OCI-LY7 (cell line): ENCODE data around the gene KIAA1755. TPM values are rescaled to one million over a fixed set of nuclear protein-coding genes. Genes with fewer than 3 reads are reported as not detected.

ENCODE experiments used
- BruUV-seq: library from RNA; stranded (reverse); fragments of 400-500 nt; replicated peaks from 2 replicates; lab custom pipeline; 2021; lab: Mats Ljungman, UMichigan
- CTCF ChIA-PET: fragments of 300-600 bp; sonication (Branson Sonifier 250); formaldehyde crosslinking; loops from one replicate; lab custom pipeline; 2022; ENCODE audit warnings: antibody characterized with exemption; ENCODE audit not compliant: unreplicated experiment; lab: Charles Lee
- POLR2A ChIA-PET: fragments of 300-600 bp; sonication (Branson Sonifier 250); formaldehyde crosslinking; loops from one replicate; lab custom pipeline; 2022; ENCODE audit warnings: antibody characterized with exemption; lab: Charles Lee
- DNase-seq: peaks from one replicate; pipeline ENCODE4 v3.0.0-alpha.2; 2015; ENCODE audit warnings: low spot score
- H2AFZ ChIP-seq: fragments of 200-600 bp; sonication (generic), shearing (Covaris generic); 2 replicates; pipeline ENCODE4 v1.6.1; 2014; ENCODE audit warnings: mild to moderate bottlenecking, antibody characterized with exemption, low read length, moderate library complexity
- H3K27ac ChIP-seq: fragments of 200-600 bp; sonication (generic); 2 replicates; pipeline ENCODE4 v1.5.1; 2014; ENCODE audit warnings: mixed run types, low read depth, mild to moderate bottlenecking, moderate library complexity, low read length, inconsistent platforms; ENCODE audit not compliant: poor library complexity, severe bottlenecking
- H3K36me3 ChIP-seq: fragments of 200-600 bp; sonication (generic); 2 replicates; pipeline ENCODE4 v1.6.1; 2014; ENCODE audit warnings: mild to moderate bottlenecking, antibody characterized with exemption, low read length, moderate library complexity, mixed read lengths; ENCODE audit not compliant: insufficient read depth
- H3K4me1 ChIP-seq: fragments of 200-600 bp; sonication (generic); 2 replicates; pipeline ENCODE4 v1.5.1; 2014; ENCODE audit warnings: mild to moderate bottlenecking, low read length; ENCODE audit not compliant: insufficient read depth, poor library complexity, severe bottlenecking
- H3K4me2 ChIP-seq: fragments of 200-600 bp; sonication (generic); 2 replicates; pipeline ENCODE4 v1.6.1; 2014; ENCODE audit warnings: mild to moderate bottlenecking, low read length
- H3K4me3 ChIP-seq: fragments of 200-600 bp; sonication (generic); 2 replicates; pipeline ENCODE4 v1.5.1; 2014; ENCODE audit warnings: mild to moderate bottlenecking, low read depth, low read length; ENCODE audit not compliant: poor library complexity, severe bottlenecking
- H3K79me2 ChIP-seq: fragments of 200-600 bp; sonication (generic); 2 replicates; pipeline ENCODE4 v1.6.1; 2016; ENCODE audit warnings: low read depth, mild to moderate bottlenecking, low read length, moderate library complexity, mixed read lengths; ENCODE audit not compliant: insufficient read depth
- H3K9me2 ChIP-seq: fragments of 200-600 bp; sonication (generic); 2 replicates; pipeline ENCODE4 v1.6.1; 2016; ENCODE audit warnings: mild to moderate bottlenecking, low read length, mixed read lengths; ENCODE audit not compliant: insufficient read depth
- H3K9me3 ChIP-seq: fragments of 200-600 bp; sonication (generic); 2 replicates; pipeline ENCODE4 v1.6.1; 2014; ENCODE audit warnings: mild to moderate bottlenecking, mixed run types, low read length, mixed read lengths
- H4K20me1 ChIP-seq: fragments of 200-600 bp; sonication (generic); 2 replicates; pipeline ENCODE4 v1.6.1; 2014; ENCODE audit warnings: mild to moderate bottlenecking, antibody characterized with exemption, low read length, moderate library complexity, mixed read lengths; ENCODE audit not compliant: insufficient read depth
- EZH2phosphoT487 ChIP-seq: fragments of 200-600 bp; sonication (generic); IDR thresholded peaks from 2 replicates; pipeline ENCODE4 v1.6.1; 2018; ENCODE audit warnings: low read depth, borderline replicate concordance, mild to moderate bottlenecking, mixed run types, antibody characterized with exemption, low read length, moderate library complexity, mixed read lengths
- intact Hi-C: fragments of 100-400 bp; cut with micrococcal nuclease; formaldehyde crosslinking; loops from one replicate; pipeline ENCODE4 v1.10.0; 2022; ENCODE audit not compliant: unreplicated experiment
- total RNA-seq, 2 experiments: library from RNA; depleted of rRNA in 1 of 2; stranded (reverse); fragments of >200 nt in 1 of 2; shearing (Covaris generic) in 1 of 2; gene quantifications; 2 replicates each; pipeline ENCODE4 v1.2.3, GENCODE V29; 2014 to 2022
- TF ChIP-seq, protein P1 (sequence below): fragments of 200-600 bp; sonication (generic); conservative IDR thresholded peaks from 2 replicates; pipeline ENCODE4 v1.5.1; 2014; ENCODE audit warnings: mild to moderate bottlenecking, antibody characterized with exemption, low read length, moderate library complexity, mixed read lengths

The KIAA1755 gene
- total RNA-seq, 2 experiments from 2014 or later = not detected

- no peak for DNase-seq
- H4K20me1 ChIP-seq = no peaks in the 10 kb centered on the region
- H3K27ac ChIP-seq = no peak overlapping the region
- no peaks in the 10 kb centered on the region for H3K4me1 ChIP-seq
- no TSS peak for BruUV-seq
- no peaks in the 10 kb centered on the region for H3K79me2 ChIP-seq
- POLR2A ChIA-PET = no interaction called here
- no peak overlapping the region for H2AFZ ChIP-seq
- TF ChIP-seq EZH2phosphoT487 = no peak
- TF ChIP-seq, protein P1, sequence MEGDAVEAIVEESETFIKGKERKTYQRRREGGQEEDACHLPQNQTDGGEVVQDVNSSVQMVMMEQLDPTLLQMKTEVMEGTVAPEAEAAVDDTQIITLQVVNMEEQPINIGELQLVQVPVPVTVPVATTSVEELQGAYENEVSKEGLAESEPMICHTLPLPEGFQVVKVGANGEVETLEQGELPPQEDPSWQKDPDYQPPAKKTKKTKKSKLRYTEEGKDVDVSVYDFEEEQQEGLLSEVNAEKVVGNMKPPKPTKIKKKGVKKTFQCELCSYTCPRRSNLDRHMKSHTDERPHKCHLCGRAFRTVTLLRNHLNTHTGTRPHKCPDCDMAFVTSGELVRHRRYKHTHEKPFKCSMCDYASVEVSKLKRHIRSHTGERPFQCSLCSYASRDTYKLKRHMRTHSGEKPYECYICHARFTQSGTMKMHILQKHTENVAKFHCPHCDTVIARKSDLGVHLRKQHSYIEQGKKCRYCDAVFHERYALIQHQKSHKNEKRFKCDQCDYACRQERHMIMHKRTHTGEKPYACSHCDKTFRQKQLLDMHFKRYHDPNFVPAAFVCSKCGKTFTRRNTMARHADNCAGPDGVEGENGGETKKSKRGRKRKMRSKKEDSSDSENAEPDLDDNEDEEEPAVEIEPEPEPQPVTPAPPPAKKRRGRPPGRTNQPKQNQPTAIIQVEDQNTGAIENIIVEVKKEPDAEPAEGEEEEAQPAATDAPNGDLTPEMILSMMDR = no peak
- H3K4me3 ChIP-seq = no peak overlapping the region
- H3K9me2 ChIP-seq = no peaks in the 10 kb centered on the region; the same call in 1 of the 2 replicates
- no peaks in the 10 kb centered on the region for H3K36me3 ChIP-seq
- intact Hi-C loops = no loop called here
- H3K4me2 ChIP-seq = no peak overlapping the region
- no peaks in the 10 kb centered on the region for H3K9me3 ChIP-seq
- CTCF ChIA-PET = no interaction called here
Measured at GRCh38 chr20:38205001-38205400, 55.5 kb downstream of the KIAA1755 start.

DNA sequence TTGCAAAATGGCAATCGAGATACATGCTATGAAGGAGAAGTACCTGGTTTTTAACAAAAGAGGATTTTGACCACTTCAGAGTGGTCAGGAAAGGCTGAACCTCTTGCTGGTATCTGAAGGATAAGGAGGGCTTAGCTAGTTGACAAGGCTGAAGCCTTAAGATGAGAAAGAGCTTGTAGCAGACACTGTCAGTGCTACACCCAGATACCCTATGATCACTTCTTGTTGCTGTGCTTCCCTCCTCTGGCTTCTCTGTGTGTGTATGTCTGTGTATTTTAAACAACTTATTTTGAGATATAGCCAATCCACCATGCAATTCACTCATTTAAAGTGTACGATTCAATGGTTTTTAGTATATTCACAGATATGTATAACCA, 56.6 kb downstream of the KIAA1755 start:
- Histone ChIP-seq H3K9me2 (no peaks in the 10 kb centered on the region; the same call in 1 of the 2 replicates), H3K36me3 (no peaks in the 10 kb centered on the region), H2AFZ (no peak overlapping the region), H4K20me1 (no peaks in the 10 kb centered on the region), H3K4me1 (no peaks in the 10 kb centered on the region), H3K4me2 (no peak overlapping the region), H3K9me3 (no peaks in the 10 kb centered on the region), H3K79me2 (no peaks in the 10 kb centered on the region), H3K4me3 (no peak overlapping the region), H3K27ac (no peak overlapping the region)
- POLR2A ChIA-PET = interaction anchor here (0.6 kb wide), 1 partner anchor 47 kb away, joined by 4 read pairs; no protein-coding TSS in a partner anchor
- CTCF ChIA-PET = no interaction called here
- DNase-seq = no peak
- TF ChIP-seq, protein P1 = no peak
- TF ChIP-seq EZH2phosphoT487 = no peak
- intact Hi-C loops = no loop called here
- BruUV-seq = no TSS peak

GRCh38 chr20:38203337-38203980, 57.1 kb downstream of the KIAA1755 start:
- no peaks in the 10 kb centered on the region for H3K36me3 ChIP-seq
- no peak overlapping the region for H3K27ac ChIP-seq
- intact Hi-C loops = no loop called here
- no peak overlapping the region for H3K4me3 ChIP-seq
- H3K4me2 ChIP-seq = no peak overlapping the region
- H3K9me2 ChIP-seq = no peaks in the 10 kb centered on the region; the same call in 1 of the 2 replicates
- no peaks in the 10 kb centered on the region for H3K79me2 ChIP-seq
- BruUV-seq = no TSS peak
- H3K9me3 ChIP-seq = no peaks in the 10 kb centered on the region
- ChIA-PET POLR2A (no interaction called here), CTCF (no interaction called here)
- DNase-seq = no peak
- TF ChIP-seq, protein P1 = no peak
- TF ChIP-seq EZH2phosphoT487 = no peak
- H3K4me1 ChIP-seq = no peaks in the 10 kb centered on the region
- no peak overlapping the region for H2AFZ ChIP-seq
- H4K20me1 ChIP-seq = no peaks in the 10 kb centered on the region
